Tibial nerve (tissue), 4 donors: ENCODE results near the gene TMCO4.

ENCODE experiments used
- EP300 ChIP-seq, 2 donors: sonication (generic); formaldehyde crosslinking; IDR thresholded peaks; one replicate each; pipeline ENCODE4 v1.6.1; 2017; ENCODE audit warnings: antibody characterized with exemption in 2 of 2, mild to moderate bottlenecking in 1 of 2
- POLR2A ChIP-seq, 2 donors: fragments of 450-650 bp; IDR thresholded peaks; one replicate each; pipeline ENCODE4 v1.6.1; 2017; ENCODE audit warnings: antibody characterized with exemption in 2 of 2, mild to moderate bottlenecking in 2 of 2, moderate library complexity in 2 of 2
- TF ChIP-seq, protein P1 (sequence below), 5 experiments: fragments of 200-600 bp in 3 of 5; fragments of 450-650 bp in 2 of 5; sonication (generic) in 3 of 5; IDR thresholded peaks; one replicate each; pipeline ENCODE4 v1.5.1; 2016 to 2019; ENCODE audit warnings: antibody characterized with exemption in 5 of 5, mild to moderate bottlenecking in 3 of 5, moderate library complexity in 2 of 5

DNA sequence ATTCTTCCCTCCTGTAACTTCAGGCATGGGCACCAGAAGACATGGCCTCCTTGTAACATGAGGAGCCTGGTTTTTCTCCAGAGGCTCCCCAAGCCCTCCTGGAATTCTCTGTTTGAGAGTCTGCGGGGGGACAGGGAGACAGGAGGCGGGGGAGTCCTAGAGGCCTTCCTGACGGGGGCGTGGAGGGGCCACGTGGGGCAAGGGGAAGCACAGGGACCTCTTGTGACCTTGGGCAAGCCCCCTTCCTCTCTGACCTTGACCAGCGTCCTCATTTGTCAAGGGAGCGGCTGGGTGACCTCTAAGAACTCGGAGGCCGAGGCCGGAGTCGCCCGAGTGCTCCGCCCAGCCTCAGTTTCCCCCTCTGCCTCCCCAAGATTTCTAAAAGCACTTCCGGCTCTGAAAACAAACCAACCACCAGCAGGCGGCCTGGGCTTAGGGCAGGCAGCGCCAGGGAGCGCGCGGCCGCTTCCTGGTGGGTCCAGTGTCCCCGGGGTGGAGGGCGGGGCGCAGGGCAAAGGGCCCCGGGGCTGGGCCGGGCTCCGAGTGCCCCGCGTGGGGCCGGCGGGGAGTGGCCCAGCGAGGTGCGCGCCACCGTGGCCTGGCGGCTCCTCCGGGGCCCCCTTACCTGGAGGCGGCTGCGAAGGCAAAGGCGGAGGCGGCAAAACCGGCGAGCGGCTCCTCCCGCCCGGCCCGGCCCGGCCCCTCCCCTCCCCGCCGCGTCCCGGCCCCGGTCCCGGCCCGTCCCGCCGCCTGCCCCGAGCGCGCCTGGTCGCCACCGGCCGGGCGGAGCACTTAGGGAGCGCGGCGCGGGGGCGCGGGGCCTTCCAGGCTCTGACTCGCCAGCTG is at the start of gene TMCO4:
- TF ChIP-seq POLR2A (IDR thresholded peaks at IDR 0.05) (no peak), EP300 (IDR thresholded peaks at IDR 0.05) (no peak)
- TF ChIP-seq, protein P1, sequence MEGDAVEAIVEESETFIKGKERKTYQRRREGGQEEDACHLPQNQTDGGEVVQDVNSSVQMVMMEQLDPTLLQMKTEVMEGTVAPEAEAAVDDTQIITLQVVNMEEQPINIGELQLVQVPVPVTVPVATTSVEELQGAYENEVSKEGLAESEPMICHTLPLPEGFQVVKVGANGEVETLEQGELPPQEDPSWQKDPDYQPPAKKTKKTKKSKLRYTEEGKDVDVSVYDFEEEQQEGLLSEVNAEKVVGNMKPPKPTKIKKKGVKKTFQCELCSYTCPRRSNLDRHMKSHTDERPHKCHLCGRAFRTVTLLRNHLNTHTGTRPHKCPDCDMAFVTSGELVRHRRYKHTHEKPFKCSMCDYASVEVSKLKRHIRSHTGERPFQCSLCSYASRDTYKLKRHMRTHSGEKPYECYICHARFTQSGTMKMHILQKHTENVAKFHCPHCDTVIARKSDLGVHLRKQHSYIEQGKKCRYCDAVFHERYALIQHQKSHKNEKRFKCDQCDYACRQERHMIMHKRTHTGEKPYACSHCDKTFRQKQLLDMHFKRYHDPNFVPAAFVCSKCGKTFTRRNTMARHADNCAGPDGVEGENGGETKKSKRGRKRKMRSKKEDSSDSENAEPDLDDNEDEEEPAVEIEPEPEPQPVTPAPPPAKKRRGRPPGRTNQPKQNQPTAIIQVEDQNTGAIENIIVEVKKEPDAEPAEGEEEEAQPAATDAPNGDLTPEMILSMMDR (IDR thresholded peaks at IDR 0.05): peak in 4 of 5 experiments; percentile 4 to 64 (median 52)
